ENCODE results near the gene CATSPERE. TPM values are rescaled to one million over a fixed set of nuclear protein-coding genes. Genes with fewer than 3 reads are reported as not detected.
"Not testable (repeated sequence)": the region's sequence is repeated elsewhere in the genome, so short reads cannot be mapped to it uniquely, and the experiment has no call there.

Gene CATSPERE
- total and polyA plus RNA-seq, 5 donors = 0.18 to 0.82 (median 0.47) TPM

- intact Hi-C loops (cut with DNase I) = no loop called here
- Histone ChIP-seq H3K27me3 (ENCODE audit: control insufficient read depth, insufficient read depth) (no peaks in the 10 kb centered on the region), H3K27ac (ENCODE audit: low read length) (no peak overlapping the region), H3K9me3 (ENCODE audit: control insufficient read depth, low read length) (no peaks in the 10 kb centered on the region), H3K4me1 (ENCODE audit: control insufficient read depth, insufficient read depth, low read length) (no peaks in the 10 kb centered on the region), H3K4me3 (ENCODE audit: low read length) (no peak overlapping the region)
- DNase-seq = no peak
- 74% methylated on average over 6 of the region's 6 CpGs for WGBS
- no peak for ATAC-seq
These were observed 91.3 kb downstream of the CATSPERE start for GRCh38 chr1:244552336-244552735.

- Histone ChIP-seq H3K4me1 (ENCODE audit: control insufficient read depth, insufficient read depth, low read length) (no peaks in the 10 kb centered on the region), H3K9me3 (ENCODE audit: control insufficient read depth, low read length) (no peaks in the 10 kb centered on the region), H3K27ac (ENCODE audit: low read length) (no peak overlapping the region), H3K27me3 (ENCODE audit: control insufficient read depth, insufficient read depth) (no peaks in the 10 kb centered on the region), H3K4me3 (ENCODE audit: low read length) (no peak overlapping the region)
- ATAC-seq (no peak), DNase-seq (no peak)
- 91% methylated on average over 1 of the region's 1 CpG for WGBS
- intact Hi-C loops (cut with DNase I) = no loop called here
These were observed 95.2 kb downstream of the CATSPERE start for GRCh38 chr1:244556263-244556662.

DNA sequence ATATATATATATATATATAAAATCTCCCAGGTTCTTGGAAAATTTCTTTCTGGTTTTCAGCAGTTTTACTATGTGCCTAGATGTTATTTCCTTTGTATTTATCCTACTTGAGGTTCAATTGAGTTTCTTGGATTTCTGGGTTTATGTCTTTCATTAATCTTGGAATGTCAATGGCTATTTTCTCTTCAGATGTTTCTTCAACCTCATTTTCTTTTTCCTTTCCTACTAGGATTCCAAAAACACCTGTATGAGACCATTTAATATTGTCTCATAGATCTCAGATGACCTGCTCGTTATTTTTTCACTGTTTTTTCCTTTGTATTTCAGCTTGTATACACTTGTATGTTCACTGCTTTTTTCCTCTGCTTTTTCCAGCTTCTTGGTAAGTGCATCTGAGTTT is 96.5 kb downstream of the CATSPERE start:
- intact Hi-C loops (cut with DNase I) = no loop called here
- no peaks in the 10 kb centered on the region for H3K9me3 ChIP-seq (ENCODE audit: control insufficient read depth, low read length)
- ATAC-seq = no peak
- WGBS = 75% methylated on average over 1 of the region's 1 CpG
- no peak overlapping the region for H3K4me3 ChIP-seq (ENCODE audit: low read length)
- DNase-seq = no peak
- H3K27me3 ChIP-seq (ENCODE audit: control insufficient read depth, insufficient read depth) = no peaks in the 10 kb centered on the region
- H3K4me1 ChIP-seq (ENCODE audit: control insufficient read depth, insufficient read depth, low read length) = no peaks in the 10 kb centered on the region
- H3K27ac ChIP-seq (ENCODE audit: low read length) = no peak overlapping the region

DNA sequence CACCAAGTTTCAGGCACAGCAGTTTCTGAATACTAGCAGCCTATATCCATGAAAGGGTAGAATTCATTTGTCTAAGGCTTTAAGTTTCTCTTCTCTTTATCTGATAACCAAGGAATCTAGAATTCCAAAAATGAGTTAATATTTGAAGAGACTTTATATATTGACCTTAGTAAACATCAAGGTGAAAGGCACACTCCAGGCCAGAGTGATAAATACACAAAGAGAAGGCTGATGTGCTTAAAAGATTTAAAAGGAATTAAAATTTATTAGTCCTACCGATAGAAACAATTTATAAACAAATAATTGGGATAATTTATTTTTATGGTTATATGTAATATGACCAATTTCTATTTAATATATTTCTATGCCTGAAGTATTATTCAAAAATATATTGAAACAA is 98.5 kb downstream of the CATSPERE start:
- DNase-seq (no peak), ATAC-seq (no peak)
- intact Hi-C loops (cut with DNase I) = no loop called here
- H3K4me1 ChIP-seq (ENCODE audit: control insufficient read depth, insufficient read depth, low read length) = no peaks in the 10 kb centered on the region
- no peak overlapping the region for H3K4me3 ChIP-seq (ENCODE audit: low read length)
- no peaks in the 10 kb centered on the region for H3K9me3 ChIP-seq (ENCODE audit: control insufficient read depth, low read length)
- H3K27ac ChIP-seq (ENCODE audit: low read length) = no peak overlapping the region
- H3K27me3 ChIP-seq (ENCODE audit: control insufficient read depth, insufficient read depth) = no peaks in the 10 kb centered on the region
- 99% methylated on average over 1 of the region's 1 CpG for WGBS

DNA sequence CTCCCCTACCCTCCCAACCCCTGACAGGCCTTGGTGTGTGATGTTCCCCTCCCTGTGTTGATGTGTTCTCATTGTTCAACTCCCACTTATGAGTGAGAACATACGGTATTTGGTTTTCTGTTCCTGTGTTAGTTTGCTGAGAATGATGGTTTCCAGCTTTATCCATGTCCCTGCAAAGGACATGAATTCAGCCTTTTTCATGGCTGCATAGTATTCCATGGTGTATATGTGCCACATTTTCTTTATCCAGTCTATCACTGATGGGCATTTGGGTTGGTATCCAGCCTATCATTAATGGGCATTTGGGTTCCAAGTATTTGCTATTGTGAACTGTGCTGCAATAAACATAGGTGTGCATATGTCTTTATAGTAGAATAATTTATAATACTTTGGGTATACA is 101.8 kb downstream of the CATSPERE start:
- ATAC-seq; H3K4me1 ChIP-seq (ENCODE audit: control insufficient read depth, insufficient read depth, low read length); DNase-seq; intact Hi-C loops (cut with DNase I); H3K9me3 ChIP-seq (ENCODE audit: control insufficient read depth, low read length); H3K4me3 ChIP-seq (ENCODE audit: low read length); H3K27ac ChIP-seq (ENCODE audit: low read length); H3K27me3 ChIP-seq (ENCODE audit: control insufficient read depth, insufficient read depth): not testable (repeated sequence)
- WGBS = 94% methylated on average over 1 of the region's 1 CpG

DNA sequence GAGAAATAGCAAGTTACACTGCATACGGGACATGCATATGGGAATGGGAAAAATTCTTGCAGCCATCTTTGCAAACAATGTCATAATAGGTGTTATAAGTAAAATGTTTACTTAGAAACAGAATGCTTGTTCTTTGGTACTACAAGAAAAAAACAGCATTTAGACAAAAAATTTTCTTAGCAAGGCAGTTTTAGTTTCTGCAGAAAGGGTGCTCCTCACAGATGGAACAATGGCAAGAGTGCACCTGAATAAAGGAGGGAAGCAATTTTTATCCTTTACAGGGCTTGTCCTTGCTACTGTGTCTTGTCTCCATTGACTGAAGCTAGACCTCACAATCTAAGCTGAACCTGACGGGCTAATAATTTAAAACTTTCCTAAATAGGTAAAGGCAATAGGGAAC is 112.7 kb downstream of the CATSPERE start:
- DNase-seq = no peak
- ATAC-seq = no peak
- 96% methylated on average over 2 of the region's 2 CpGs for WGBS
- Histone ChIP-seq H3K4me1 (ENCODE audit: control insufficient read depth, insufficient read depth, low read length) (no peaks in the 10 kb centered on the region), H3K27ac (ENCODE audit: low read length) (no peak overlapping the region), H3K27me3 (ENCODE audit: control insufficient read depth, insufficient read depth) (no peaks in the 10 kb centered on the region), H3K4me3 (ENCODE audit: low read length) (no peak overlapping the region), H3K9me3 (ENCODE audit: control insufficient read depth, low read length) (peaks cover 9% of the 10 kb centered on the region)
- intact Hi-C loops (cut with DNase I) = no loop called here

DNA sequence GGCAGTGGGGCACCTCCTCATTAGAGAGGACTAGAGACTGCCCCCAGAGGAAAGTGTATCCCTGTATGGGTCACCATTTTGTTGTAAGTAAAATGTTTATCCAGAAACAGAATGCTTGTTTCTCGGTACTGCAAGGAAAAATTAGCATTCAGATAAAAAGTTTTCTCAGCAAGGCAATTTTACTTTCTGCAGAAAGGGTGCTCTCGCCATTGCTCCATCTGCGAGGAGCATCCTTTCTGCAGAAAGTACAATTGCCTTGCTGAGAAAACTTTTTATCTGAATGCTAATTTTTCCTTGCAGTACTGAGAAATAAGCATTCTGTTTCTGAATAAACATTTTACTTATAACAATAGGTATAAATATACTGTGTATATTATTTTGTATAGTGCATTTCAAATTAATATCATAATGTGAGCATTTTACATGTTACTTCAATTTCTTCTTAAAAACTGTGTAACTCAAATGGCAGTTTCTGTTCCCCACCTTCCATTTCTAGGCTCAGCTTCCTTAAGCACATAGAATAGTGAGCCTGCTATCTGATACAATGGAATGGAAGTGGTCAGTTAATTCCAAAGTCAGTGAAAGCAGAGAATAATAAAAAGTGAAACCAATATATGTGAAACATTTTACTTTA is 115.3 kb downstream of the CATSPERE start:
- intact Hi-C loops (cut with DNase I) = no loop called here
- ATAC-seq (no peak), DNase-seq (no peak)
- no peaks in the 10 kb centered on the region for H3K4me1 ChIP-seq (ENCODE audit: control insufficient read depth, insufficient read depth, low read length)
- no peak overlapping the region for H3K4me3 ChIP-seq (ENCODE audit: low read length)
- H3K9me3 ChIP-seq (ENCODE audit: control insufficient read depth, low read length) = peaks cover 9% of the 10 kb centered on the region
- no peaks in the 10 kb centered on the region for H3K27me3 ChIP-seq (ENCODE audit: control insufficient read depth, insufficient read depth)
- no peak overlapping the region for H3K27ac ChIP-seq (ENCODE audit: low read length)
- 94% methylated on average over 3 of the region's 3 CpGs for WGBS

- DNase-seq; intact Hi-C loops (cut with DNase I); H3K4me3 ChIP-seq (ENCODE audit: low read length); ATAC-seq; H3K4me1 ChIP-seq (ENCODE audit: control insufficient read depth, insufficient read depth, low read length); H3K27me3 ChIP-seq (ENCODE audit: control insufficient read depth, insufficient read depth); H3K9me3 ChIP-seq (ENCODE audit: control insufficient read depth, low read length); H3K27ac ChIP-seq (ENCODE audit: low read length): not testable (repeated sequence)
- WGBS = 94% methylated on average over 7 of the region's 7 CpGs
These were observed 117.1 kb downstream of the CATSPERE start for GRCh38 chr1:244578205-244578604.

DNA sequence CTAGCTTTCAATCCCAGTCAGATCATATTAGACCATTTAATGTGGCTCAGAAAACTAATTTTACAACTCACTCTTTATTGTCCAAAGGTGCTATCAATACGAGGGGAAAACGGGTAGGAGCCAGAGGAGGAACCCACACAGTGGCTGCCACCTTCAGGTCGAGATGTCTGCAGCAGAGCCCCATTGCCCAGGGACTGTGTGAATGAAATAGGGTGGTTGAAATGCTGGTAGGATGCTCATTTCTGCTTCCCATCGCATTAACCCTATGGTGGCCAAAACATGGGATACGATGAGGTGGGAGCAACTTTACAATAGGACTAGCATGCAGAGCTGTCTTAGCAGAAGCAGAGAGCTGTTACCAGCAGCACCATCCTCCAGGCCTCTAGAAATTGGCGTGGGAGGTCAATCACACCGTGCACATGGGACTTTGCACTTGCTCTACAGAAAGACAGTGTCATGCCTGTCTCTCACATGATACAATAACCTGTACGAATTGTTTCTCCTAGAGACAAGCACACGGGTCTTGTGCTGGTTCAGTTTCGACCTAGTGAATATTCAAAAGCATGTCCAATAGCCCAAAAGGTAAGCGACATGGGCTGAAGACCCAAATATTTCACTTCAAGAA is 122.4 kb downstream of the CATSPERE start:
- Histone ChIP-seq H3K4me1 (ENCODE audit: control insufficient read depth, insufficient read depth, low read length) (no peaks in the 10 kb centered on the region), H3K27ac (ENCODE audit: low read length) (no peak overlapping the region), H3K27me3 (ENCODE audit: control insufficient read depth, insufficient read depth) (no peaks in the 10 kb centered on the region), H3K4me3 (ENCODE audit: low read length) (no peak overlapping the region), H3K9me3 (ENCODE audit: control insufficient read depth, low read length) (no peaks in the 10 kb centered on the region)
- DNase-seq (no peak), ATAC-seq (no peak)
- intact Hi-C loops (cut with DNase I) = no loop called here
- WGBS = 79% methylated on average over 11 of the region's 11 CpGs

- intact Hi-C loops (cut with DNase I) = no loop called here
- H3K4me3 ChIP-seq (ENCODE audit: low read length) = no peak overlapping the region
- WGBS = 90% methylated on average over 4 of the region's 4 CpGs
These were observed 124.8 kb downstream of the CATSPERE start for GRCh38 chr1:244585867-244586266.

DNA sequence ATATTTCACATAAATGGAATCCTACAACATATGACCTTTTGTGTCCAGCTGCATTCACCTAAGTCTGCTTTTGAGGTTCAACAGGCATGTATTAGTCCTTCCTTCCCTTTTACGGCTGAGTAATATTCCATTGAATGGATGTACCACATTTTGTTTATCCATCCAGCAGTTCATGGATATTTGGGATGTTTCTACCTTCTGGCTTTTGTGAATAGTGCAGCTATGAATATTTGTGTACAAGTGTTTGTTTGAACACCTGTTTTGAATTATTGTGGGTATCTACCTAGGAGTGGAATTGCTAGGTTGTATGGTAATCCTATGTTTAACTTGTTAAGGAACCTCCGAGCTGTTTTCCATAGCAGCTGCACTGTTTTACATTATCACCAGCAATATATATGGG is 129.6 kb downstream of the CATSPERE start:
- H3K27me3 ChIP-seq (ENCODE audit: control insufficient read depth, insufficient read depth) = no peaks in the 10 kb centered on the region
- ATAC-seq (no peak), DNase-seq (no peak)
- H3K4me3 ChIP-seq (ENCODE audit: low read length) = no peak overlapping the region
- no peak overlapping the region for H3K27ac ChIP-seq (ENCODE audit: low read length)
- no peaks in the 10 kb centered on the region for H3K9me3 ChIP-seq (ENCODE audit: control insufficient read depth, low read length)
- WGBS = 95% methylated on average over 2 of the region's 2 CpGs
- no peaks in the 10 kb centered on the region for H3K4me1 ChIP-seq (ENCODE audit: control insufficient read depth, insufficient read depth, low read length)
- intact Hi-C loops (cut with DNase I) = no loop called here

More at GRCh38 chr1:244585867-244586266, 124.8 kb downstream of the CATSPERE start:
- no peaks in the 10 kb centered on the region for H3K9me3 ChIP-seq (ENCODE audit: control insufficient read depth, low read length)
- ATAC-seq = no peak
- no peak overlapping the region for H3K27ac ChIP-seq (ENCODE audit: low read length)
- no peaks in the 10 kb centered on the region for H3K4me1 ChIP-seq (ENCODE audit: control insufficient read depth, insufficient read depth, low read length)
- no peaks in the 10 kb centered on the region for H3K27me3 ChIP-seq (ENCODE audit: control insufficient read depth, insufficient read depth)
- DNase-seq = no peak
